Nephron (organoid): ENCODE measurements around the gene VRK1.

Experiments used
- H3K27ac Mint-ChIP-seq, 3 experiments: 2 replicates each; pipeline ENCODE4 v1.8.0; 2020; ENCODE audit warnings: mixed read lengths in 3 of 3, mild to moderate bottlenecking in 2 of 3, moderate library complexity in 1 of 3
- H3K27me3 Mint-ChIP-seq: 2 replicates; pipeline ENCODE4 v1.8.0; 2021; ENCODE audit warnings: low read depth, mild to moderate bottlenecking, moderate library complexity, mixed read lengths
- H3K36me3 Mint-ChIP-seq: 2 replicates; pipeline ENCODE4 v1.8.0; 2020; ENCODE audit warnings: low read depth, mixed read lengths
- H3K4me1 Mint-ChIP-seq: 2 replicates; pipeline ENCODE4 v1.8.0; 2020; ENCODE audit warnings: mixed read lengths
- H3K4me3 Mint-ChIP-seq, 3 experiments: 2 replicates each; pipeline ENCODE4 v1.8.0; 2020; ENCODE audit warnings: mild to moderate bottlenecking in 3 of 3, mixed read lengths in 3 of 3, moderate library complexity in 2 of 3
- H3K9me3 Mint-ChIP-seq: 2 replicates; pipeline ENCODE4 v1.8.0; 2020; ENCODE audit warnings: mixed read lengths
- TF ChIP-seq, protein P1 (sequence below), 3 experiments: fragments of 200-600 bp; sonication (generic); IDR thresholded peaks; one replicate each; pipeline ENCODE4 v1.5.0; 2021; ENCODE audit warnings: antibody characterized with exemption in 3 of 3; ENCODE audit not compliant: unreplicated experiment in 3 of 3

The VRK1 gene

DNA sequence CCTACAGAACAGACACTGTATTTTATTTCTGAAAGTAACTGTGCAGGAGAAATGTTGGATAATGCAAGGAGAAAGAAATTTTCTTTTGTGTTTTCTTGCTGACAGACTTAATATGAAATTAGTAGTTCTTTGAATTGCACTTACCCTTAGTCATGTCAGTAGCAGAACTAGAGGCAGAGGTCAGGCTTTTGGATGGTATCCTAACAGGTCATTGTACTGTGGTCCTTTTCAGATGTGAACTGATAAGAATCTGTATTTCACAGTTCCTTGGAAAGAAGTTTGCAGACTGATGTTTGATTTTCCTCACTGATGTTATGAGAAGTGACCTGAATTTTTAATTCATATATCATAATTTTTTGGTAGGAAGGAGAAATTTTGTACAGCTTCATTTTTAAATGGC, 46.0 kb downstream of the VRK1 start:
- H3K27me3 Mint-ChIP-seq: no peaks in the 10 kb centered on the region
- H3K9me3 Mint-ChIP-seq: no peaks in the 10 kb centered on the region
- H3K4me3 Mint-ChIP-seq: no peak overlapping the region
- peaks cover 24% of the 10 kb centered on the region for H3K36me3 Mint-ChIP-seq
- no peak overlapping the region for H3K27ac Mint-ChIP-seq
- H3K4me1 Mint-ChIP-seq: no peaks in the 10 kb centered on the region
- TF ChIP-seq, protein P1, sequence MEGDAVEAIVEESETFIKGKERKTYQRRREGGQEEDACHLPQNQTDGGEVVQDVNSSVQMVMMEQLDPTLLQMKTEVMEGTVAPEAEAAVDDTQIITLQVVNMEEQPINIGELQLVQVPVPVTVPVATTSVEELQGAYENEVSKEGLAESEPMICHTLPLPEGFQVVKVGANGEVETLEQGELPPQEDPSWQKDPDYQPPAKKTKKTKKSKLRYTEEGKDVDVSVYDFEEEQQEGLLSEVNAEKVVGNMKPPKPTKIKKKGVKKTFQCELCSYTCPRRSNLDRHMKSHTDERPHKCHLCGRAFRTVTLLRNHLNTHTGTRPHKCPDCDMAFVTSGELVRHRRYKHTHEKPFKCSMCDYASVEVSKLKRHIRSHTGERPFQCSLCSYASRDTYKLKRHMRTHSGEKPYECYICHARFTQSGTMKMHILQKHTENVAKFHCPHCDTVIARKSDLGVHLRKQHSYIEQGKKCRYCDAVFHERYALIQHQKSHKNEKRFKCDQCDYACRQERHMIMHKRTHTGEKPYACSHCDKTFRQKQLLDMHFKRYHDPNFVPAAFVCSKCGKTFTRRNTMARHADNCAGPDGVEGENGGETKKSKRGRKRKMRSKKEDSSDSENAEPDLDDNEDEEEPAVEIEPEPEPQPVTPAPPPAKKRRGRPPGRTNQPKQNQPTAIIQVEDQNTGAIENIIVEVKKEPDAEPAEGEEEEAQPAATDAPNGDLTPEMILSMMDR (IDR thresholded peaks at IDR 0.05; ENCODE audit: unreplicated experiment in 3 of 3): no peak

- Mint-ChIP-seq H3K4me3 (no peak overlapping the region), H3K36me3 (peaks cover 20% of the 10 kb centered on the region), H3K27ac (no peak overlapping the region), H3K27me3 (no peaks in the 10 kb centered on the region), H3K4me1 (no peaks in the 10 kb centered on the region), H3K9me3 (no peaks in the 10 kb centered on the region)
- TF ChIP-seq, protein P1 (IDR thresholded peaks at IDR 0.05; ENCODE audit: unreplicated experiment in 3 of 3): no peak
Observed at GRCh38 chr14:96844857-96845570, 47.8 kb downstream of the VRK1 start.

GRCh38 chr14:96847451-96847850, 50.3 kb downstream of the VRK1 start:
- TF ChIP-seq, protein P1 (IDR thresholded peaks at IDR 0.05; ENCODE audit: unreplicated experiment in 3 of 3): no peak
- H3K36me3 Mint-ChIP-seq: peaks cover 14% of the 10 kb centered on the region
- no peaks in the 10 kb centered on the region for H3K9me3 Mint-ChIP-seq
- no peaks in the 10 kb centered on the region for H3K4me1 Mint-ChIP-seq
- H3K4me3 Mint-ChIP-seq: no peak overlapping the region
- no peaks in the 10 kb centered on the region for H3K27me3 Mint-ChIP-seq
- H3K27ac Mint-ChIP-seq: no peak overlapping the region

- Mint-ChIP-seq H3K27ac (no peak overlapping the region), H3K4me1 (no peaks in the 10 kb centered on the region), H3K36me3 (peaks cover 14% of the 10 kb centered on the region), H3K4me3 (no peak overlapping the region), H3K9me3 (no peaks in the 10 kb centered on the region), H3K27me3 (no peaks in the 10 kb centered on the region)
- TF ChIP-seq, protein P1 (IDR thresholded peaks at IDR 0.05; ENCODE audit: unreplicated experiment in 3 of 3): no peak
Observed at GRCh38 chr14:96848011-96848410, 50.8 kb downstream of the VRK1 start.

DNA sequence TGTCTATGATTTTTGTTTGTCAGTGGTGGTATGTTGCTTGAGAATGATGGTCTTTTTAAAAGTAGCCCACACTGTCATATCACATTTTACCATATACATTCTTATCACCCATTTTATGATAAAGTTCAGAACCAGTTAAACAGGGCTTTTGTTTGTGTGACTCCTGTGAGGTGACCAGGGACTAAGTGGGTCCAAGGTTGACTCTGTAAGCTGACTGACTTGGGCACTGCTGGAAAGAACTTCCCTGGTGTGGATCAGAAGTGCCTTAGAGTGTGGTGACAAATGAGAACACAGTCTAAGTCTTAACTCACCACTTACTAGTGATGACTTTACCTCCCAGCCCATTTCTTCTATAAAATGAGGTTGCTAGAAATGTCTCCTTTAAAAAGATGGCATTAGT, 52.6 kb downstream of the VRK1 start:
- Mint-ChIP-seq H3K36me3 (peaks cover 14% of the 10 kb centered on the region), H3K9me3 (no peaks in the 10 kb centered on the region), H3K27me3 (no peaks in the 10 kb centered on the region), H3K4me1 (no peaks in the 10 kb centered on the region), H3K27ac (no peak overlapping the region), H3K4me3 (no peak overlapping the region)
- TF ChIP-seq, protein P1 (IDR thresholded peaks at IDR 0.05; ENCODE audit: unreplicated experiment in 3 of 3): no peak
